SU-DHL-6 (cell line): ENCODE results near the gene FOXO3.

Experiments
- H2AFZ ChIP-seq: fragments of 200-600 bp; sonication (generic); 2 replicates; pipeline ENCODE4 v1.6.1; 2014; ENCODE audit warnings: low read depth, mild to moderate bottlenecking, moderate library complexity, mixed read lengths, antibody characterized with exemption, low read length; ENCODE audit not compliant: severe bottlenecking
- H3F3A ChIP-seq: fragments of 200-600 bp; shearing (Covaris generic); 2 replicates; pipeline ENCODE4 v1.6.0; 2016; ENCODE audit warnings: antibody characterized with exemption, mild to moderate bottlenecking; ENCODE audit not compliant: insufficient read depth
- H3K27ac ChIP-seq: fragments of 200-600 bp; sonication (generic); 2 replicates; pipeline ENCODE4 v1.5.1; 2016; ENCODE audit warnings: low read depth, mild to moderate bottlenecking, low read length, moderate library complexity, mixed read lengths
- H3K27me3 ChIP-seq: fragments of 200-600 bp; sonication (generic), shearing (Covaris generic); 2 replicates; pipeline ENCODE4 v1.6.0; 2014; ENCODE audit warnings: mild to moderate bottlenecking, low read length
- H3K36me3 ChIP-seq: fragments of 200-600 bp; sonication (generic); 2 replicates; pipeline ENCODE4 v1.6.1; 2014; ENCODE audit warnings: mild to moderate bottlenecking, low read length, mixed read lengths
- H3K4me2 ChIP-seq: fragments of 300-600, 200-600 bp; shearing (Covaris generic), sonication (generic); 2 replicates; pipeline ENCODE4 v1.6.0; 2014; ENCODE audit warnings: low read length, low read depth, mild to moderate bottlenecking; ENCODE audit not compliant: poor library complexity, severe bottlenecking
- H3K4me3 ChIP-seq: fragments of 200-600 bp; sonication (generic); 2 replicates; pipeline ENCODE4 v1.5.1; 2014; ENCODE audit warnings: antibody characterized with exemption, low read length, mild to moderate bottlenecking, mixed read lengths; ENCODE audit not compliant: insufficient read depth, poor library complexity, severe bottlenecking
- H3K79me2 ChIP-seq: fragments of 200-600 bp; sonication (generic); 2 replicates; pipeline ENCODE4 v1.6.1; 2014; ENCODE audit warnings: mild to moderate bottlenecking, low read length, moderate library complexity; ENCODE audit not compliant: insufficient read depth
- H3K9ac ChIP-seq: fragments of 200-600 bp; sonication (generic); 2 replicates; pipeline ENCODE4 v1.7.0; 2014; ENCODE audit warnings: mild to moderate bottlenecking, low read length
- H3K9me2 ChIP-seq: fragments of 200-600 bp; sonication (generic); replicated peaks from 2 replicates; pipeline ENCODE4 v1.6.1; 2014; ENCODE audit warnings: low read length; ENCODE audit not compliant: insufficient read depth
- H3K9me3 ChIP-seq: fragments of 200-600 bp; sonication (generic); 2 replicates; pipeline ENCODE4 v1.6.1; 2014; ENCODE audit warnings: low read length, mixed read lengths; ENCODE audit not compliant: insufficient read depth
- H4K20me1 ChIP-seq: fragments of 200-600 bp; sonication (generic); 2 replicates; pipeline ENCODE4 v1.6.1; 2014; ENCODE audit warnings: low read depth, mild to moderate bottlenecking, antibody characterized with exemption, low read length, moderate library complexity, mixed read lengths
- EZH2phosphoT487 ChIP-seq: fragments of 200-600 bp; sonication (generic), shearing (Covaris generic); conservative IDR thresholded peaks from 2 replicates; pipeline ENCODE4 v1.6.1; 2018; ENCODE audit warnings: mild to moderate bottlenecking, antibody characterized with exemption, low read length, moderate library complexity, mixed read lengths
- TF ChIP-seq, protein P1 (sequence below): fragments of 200-600 bp; sonication (generic); IDR thresholded peaks from one replicate; pipeline ENCODE4 v1.5.1; 2017; ENCODE audit warnings: antibody characterized with exemption, mild to moderate bottlenecking, low read length, moderate library complexity; ENCODE audit not compliant: insufficient read depth, poor library complexity, severe bottlenecking

Gene FOXO3

DNA sequence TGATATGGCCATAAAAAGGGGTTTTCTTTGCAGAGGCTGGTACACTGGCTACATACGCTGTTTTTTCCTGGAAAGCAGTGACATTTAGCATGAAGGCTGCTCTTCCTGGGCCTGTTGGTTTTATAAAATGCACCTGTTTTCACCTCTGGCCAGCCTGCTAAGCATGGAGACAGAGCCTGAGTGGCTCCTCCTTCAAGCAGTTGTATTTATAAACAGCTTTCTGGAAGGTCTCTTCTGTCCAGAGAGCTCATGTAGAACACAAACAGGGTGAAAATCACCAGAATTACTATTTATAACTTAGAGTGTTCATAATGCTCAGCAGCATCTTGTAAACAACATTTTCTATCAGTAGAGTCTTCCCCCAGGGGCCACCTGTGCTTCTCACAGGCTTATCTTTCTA is 109.0 kb downstream of the FOXO3 start:
- Histone ChIP-seq H4K20me1 (0 out of 2 replicates have a peak, but pooled peaks cover 2% of the 10 kb centered on the region), H3K36me3 (no peaks in the 10 kb centered on the region), H3K79me2 (no peaks in the 10 kb centered on the region), H3F3A (no peaks in the 10 kb centered on the region), H3K9ac (no peak overlapping the region), H3K27ac (no peak overlapping the region), H3K9me3 (no peaks in the 10 kb centered on the region), H3K27me3 (no peaks in the 10 kb centered on the region), H3K4me3 (no peak overlapping the region), H2AFZ (no peak overlapping the region), H3K4me2 (no peak overlapping the region), H3K9me2 (no peaks in the 10 kb centered on the region)
- no peak for TF ChIP-seq EZH2phosphoT487
- TF ChIP-seq, protein P1, sequence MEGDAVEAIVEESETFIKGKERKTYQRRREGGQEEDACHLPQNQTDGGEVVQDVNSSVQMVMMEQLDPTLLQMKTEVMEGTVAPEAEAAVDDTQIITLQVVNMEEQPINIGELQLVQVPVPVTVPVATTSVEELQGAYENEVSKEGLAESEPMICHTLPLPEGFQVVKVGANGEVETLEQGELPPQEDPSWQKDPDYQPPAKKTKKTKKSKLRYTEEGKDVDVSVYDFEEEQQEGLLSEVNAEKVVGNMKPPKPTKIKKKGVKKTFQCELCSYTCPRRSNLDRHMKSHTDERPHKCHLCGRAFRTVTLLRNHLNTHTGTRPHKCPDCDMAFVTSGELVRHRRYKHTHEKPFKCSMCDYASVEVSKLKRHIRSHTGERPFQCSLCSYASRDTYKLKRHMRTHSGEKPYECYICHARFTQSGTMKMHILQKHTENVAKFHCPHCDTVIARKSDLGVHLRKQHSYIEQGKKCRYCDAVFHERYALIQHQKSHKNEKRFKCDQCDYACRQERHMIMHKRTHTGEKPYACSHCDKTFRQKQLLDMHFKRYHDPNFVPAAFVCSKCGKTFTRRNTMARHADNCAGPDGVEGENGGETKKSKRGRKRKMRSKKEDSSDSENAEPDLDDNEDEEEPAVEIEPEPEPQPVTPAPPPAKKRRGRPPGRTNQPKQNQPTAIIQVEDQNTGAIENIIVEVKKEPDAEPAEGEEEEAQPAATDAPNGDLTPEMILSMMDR = no peak

DNA sequence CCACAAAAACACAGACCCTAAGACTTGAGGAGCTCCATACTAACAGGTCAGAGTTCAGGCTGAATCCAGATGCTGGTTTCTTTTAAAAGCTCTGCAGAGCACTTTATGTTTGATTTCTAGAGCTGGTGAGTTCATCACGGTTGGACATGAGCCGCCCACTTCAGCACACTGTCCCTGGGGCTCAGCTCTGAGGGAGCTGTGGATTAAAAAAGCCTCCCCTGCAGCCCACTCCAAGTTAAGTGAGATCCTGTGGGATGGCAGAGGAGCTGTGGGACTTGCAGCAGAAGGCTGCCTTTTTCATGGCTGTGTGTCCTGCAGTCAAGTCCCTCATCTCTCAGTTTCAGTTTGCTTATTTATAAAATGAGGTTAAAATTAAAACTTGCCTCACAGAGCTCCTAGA is 110.5 kb downstream of the FOXO3 start:
- Histone ChIP-seq H3K4me3 (no peak overlapping the region), H3K9me3 (no peaks in the 10 kb centered on the region), H3F3A (no peaks in the 10 kb centered on the region), H4K20me1 (0 out of 2 replicates have a peak, but pooled peaks cover 2% of the 10 kb centered on the region), H2AFZ (no peak overlapping the region), H3K79me2 (no peaks in the 10 kb centered on the region), H3K36me3 (no peaks in the 10 kb centered on the region), H3K27me3 (no peaks in the 10 kb centered on the region), H3K27ac (no peak overlapping the region), H3K9me2 (no peaks in the 10 kb centered on the region), H3K4me2 (no peak overlapping the region), H3K9ac (no peak overlapping the region)
- TF ChIP-seq EZH2phosphoT487 = no peak

DNA sequence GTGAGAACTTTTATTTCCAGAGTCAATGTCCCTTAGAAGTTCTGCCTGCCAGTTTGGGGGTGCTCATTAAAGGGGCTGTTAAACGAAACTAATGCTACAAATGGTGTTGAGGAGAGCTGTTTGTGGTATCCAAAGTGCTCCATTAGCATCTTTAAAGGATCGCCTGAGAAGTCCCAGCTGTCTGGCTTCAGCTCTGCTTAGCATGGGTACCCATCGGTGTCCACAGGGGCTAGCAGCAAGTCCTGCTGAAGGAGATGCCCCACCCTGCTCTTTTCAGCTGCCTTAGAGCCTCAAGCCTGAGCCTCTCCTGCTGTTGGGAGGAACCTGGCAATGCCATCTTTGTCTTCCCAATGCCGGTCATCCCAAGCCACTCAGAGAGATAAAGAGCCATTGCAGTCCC is 111.1 kb downstream of the FOXO3 start:
- H3K4me3 ChIP-seq = no peak overlapping the region
- H3K9me2 ChIP-seq = no peaks in the 10 kb centered on the region
- no peaks in the 10 kb centered on the region for H3K27me3 ChIP-seq
- no peak overlapping the region for H3K27ac ChIP-seq
- H3K36me3 ChIP-seq = no peaks in the 10 kb centered on the region
- H3K79me2 ChIP-seq = no peaks in the 10 kb centered on the region
- H4K20me1 ChIP-seq = 0 out of 2 replicates have a peak, but pooled peaks cover 2% of the 10 kb centered on the region
- no peak overlapping the region for H2AFZ ChIP-seq
- H3F3A ChIP-seq = no peaks in the 10 kb centered on the region
- no peak overlapping the region for H3K4me2 ChIP-seq
- no peaks in the 10 kb centered on the region for H3K9me3 ChIP-seq
- no peak for TF ChIP-seq EZH2phosphoT487
- no peak overlapping the region for H3K9ac ChIP-seq

DNA sequence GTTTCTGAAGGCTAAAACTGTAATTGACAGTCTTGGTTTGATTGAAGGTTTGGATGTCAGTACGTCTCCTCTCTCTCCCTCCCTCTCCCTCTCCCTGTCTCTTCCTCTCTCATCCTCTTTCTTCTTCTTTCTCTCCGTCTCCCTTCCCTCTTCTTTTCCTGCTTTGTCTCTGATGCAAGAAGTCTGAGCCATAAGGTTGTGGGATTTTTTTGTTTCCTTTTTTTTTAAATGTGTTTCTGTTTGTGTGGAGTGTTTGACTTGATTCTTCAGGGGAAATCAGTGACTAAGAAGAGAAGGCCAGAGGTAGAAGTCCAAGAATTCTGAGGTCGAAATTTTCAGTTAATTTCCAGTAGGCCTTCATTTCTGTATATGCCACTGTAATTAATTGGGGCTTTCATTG is 111.9 kb downstream of the FOXO3 start:
- TF ChIP-seq, protein P1 = no peak
- TF ChIP-seq EZH2phosphoT487 = no peak
- Histone ChIP-seq H3K9ac (no peak overlapping the region), H3K79me2 (no peaks in the 10 kb centered on the region), H3K9me3 (no peaks in the 10 kb centered on the region), H3K36me3 (no peaks in the 10 kb centered on the region), H3K27ac (no peak overlapping the region), H2AFZ (no peak overlapping the region), H4K20me1 (0 out of 2 replicates have a peak, but pooled peaks cover 2% of the 10 kb centered on the region), H3K4me3 (no peak overlapping the region), H3K27me3 (no peaks in the 10 kb centered on the region), H3F3A (no peaks in the 10 kb centered on the region), H3K4me2 (no peak overlapping the region), H3K9me2 (no peaks in the 10 kb centered on the region)
